ENCODE data around the gene ANKRD36C.
"Not testable (repeated sequence)": the region's sequence is repeated elsewhere in the genome, so short reads cannot be mapped to it uniquely, and the experiment has no call there.

The ANKRD36C gene

DNA sequence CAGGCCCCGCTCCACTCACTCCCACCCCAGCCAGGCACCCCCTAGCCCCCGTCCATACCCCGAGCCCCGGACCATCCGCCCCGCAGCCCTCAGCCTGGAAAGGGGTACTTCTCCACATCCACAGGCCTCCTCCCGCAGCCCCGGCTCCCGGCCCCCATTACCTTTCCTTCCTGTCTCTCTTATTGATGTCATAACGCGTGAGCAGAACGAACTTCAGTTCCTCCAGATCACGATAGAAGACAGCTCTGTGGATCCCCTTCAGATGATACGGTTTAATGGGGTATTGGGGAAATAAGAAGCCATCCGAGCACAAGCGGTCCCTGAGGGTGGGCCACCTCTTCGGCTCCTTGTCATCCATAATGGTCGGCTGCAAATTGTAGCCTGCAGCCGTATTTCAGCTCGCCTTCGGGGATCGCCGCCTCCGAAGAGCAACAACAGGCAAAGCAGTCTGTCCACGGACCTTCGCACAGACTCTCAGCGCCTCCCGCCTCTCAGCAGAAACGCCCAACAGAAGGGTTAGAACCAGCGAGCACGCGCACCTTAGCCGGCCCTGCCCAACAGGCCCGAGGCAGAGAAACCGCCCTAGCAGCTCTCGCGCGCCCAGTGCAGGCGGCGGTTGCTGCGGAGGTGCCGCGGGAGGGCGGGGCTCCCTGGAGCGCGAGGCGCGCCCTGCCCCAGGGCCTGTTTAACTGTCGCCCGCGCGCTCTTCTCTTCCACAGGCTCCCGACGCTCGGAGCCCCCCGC lies at the start of gene ANKRD36C:
Gene ANKRD36C, minus strand, starts transcription at position 474 of the 744 bp plus-strand sequence. Its CDS starts 116 bp downstream, at position 358.
- DNase-seq: peak; percentile 49

DNA sequence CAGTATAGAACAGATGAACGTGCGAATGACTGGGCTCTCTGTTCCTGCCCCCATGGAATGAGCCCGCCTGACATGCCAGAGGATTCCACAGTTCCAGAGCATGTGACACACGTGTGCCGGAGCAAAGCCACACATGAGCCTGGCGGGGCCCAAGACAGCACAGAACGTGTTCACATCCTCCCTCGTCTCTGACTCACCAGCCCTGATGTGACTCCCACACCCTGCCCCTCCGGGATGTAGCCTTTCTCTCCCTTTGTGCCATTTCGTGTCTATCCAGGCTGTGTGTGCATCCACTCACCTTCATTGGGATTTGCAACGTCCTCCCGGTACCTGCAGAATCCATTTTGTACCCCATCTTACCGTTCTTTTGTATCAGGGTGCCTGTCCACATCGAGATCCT lies 43.9 kb upstream of the ANKRD36C start:
- DNase-seq: not testable (repeated sequence)

DNA sequence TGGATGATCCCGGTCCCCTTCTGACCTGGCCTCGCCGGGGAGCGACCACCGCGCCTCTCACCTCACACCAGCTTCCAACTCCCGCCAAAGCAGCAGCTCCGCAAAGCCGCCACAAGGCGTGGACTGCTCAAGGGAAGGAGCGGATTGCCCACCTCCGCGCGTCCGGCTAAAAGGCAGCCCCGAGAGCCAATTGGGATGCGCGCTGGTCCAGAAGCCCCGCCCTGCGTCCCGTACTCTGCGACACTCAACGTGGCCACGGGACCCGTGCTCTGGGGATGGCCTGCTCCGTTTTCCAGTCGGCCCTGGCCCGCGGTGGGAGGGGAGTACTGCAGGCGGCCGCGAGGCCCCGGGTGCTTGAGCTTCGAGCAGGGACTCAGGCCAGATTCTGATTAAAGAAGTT lies 43.2 kb upstream of the ANKRD36C start, which contains the start of gene GPAT2:
Gene GPAT2, minus strand, starts transcription at position 125 of the 400 bp plus-strand sequence. CDS start 2,557 bp downstream, outside the sequence.
- DNase-seq: not testable (repeated sequence)

DNA sequence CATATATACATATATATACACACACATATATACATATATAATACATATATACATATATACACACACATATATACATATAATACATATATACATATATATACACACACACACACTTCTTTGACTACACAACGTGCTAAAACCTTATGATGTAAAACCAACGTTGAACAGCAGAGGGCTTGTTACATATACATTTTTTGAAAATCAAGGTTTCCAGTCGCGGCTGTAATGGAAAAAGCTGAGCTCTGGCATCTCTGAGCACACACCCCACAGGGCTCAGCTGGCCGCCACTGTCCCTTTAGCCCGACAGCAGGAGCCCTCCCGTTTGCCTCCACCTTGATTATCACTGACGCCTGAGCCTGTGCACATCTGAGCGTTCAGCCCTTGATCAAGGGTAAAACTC lies 42.4 kb upstream of the ANKRD36C start:
- DNase-seq: not testable (repeated sequence)

DNA sequence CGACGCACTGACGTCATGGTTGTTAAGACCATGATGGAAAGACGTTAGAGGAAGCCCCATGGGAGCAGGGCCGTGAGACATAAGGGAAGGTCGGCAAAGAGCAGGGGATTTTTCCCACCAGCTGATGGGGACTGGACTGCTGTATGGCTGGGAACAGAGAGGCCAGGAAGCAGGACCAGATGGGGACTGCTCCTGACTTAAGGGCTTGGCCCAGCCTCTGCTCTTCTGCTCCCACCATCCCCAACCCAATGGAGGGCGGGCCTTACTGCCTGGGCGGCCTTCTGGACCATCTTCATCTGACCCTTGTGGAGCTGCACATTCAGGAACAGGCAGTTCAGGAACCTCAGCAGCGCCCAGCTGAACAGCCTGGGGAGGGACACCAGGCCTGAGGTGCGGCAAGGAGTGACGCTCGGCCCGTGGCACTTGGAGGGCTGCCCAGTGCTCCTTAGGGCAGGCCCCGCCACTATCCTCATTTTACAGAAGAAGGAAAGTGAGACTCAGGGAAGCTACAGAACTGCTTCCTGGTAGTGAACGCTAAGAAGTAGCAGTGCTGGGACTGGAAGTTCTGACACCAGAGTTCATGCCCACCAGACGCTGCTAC lies 36.2 kb upstream of the ANKRD36C start:
- DNase-seq: not testable (repeated sequence)

DNA sequence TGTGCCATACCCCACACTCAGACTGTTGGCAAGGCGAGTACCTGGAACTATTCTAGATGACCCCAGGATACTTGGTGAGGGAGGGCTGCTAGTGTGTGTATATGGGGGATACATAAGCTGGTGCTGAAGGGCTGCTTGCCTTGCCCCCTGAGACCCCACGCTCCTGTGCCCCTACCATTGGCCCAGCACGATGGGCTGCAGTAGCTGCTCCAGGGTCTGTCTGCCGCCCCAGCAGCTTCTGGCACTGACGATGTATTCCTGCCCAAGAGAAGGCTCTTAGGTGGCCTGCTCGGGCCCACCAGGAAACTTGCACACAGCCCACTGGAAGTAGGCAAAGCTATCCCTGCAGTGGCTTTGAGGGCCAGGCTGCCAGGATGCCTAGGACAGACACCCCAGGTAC lies 34.1 kb upstream of the ANKRD36C start:
- DNase-seq: not testable (repeated sequence)

DNA sequence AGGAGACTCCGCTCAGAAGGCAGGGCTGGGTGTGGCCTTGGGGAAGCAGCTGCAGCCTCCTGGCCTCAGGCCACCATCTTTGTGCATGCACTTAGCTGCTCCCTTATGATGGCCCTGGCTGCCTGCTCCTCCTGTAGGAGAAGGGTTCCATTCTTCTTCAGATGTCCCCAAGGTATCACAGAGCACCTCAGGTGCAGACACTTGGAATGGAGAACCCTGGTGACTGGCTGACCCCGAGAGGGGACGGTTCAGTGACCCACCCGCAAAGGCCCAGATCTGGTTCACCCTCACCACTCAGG lies 33.5 kb upstream of the ANKRD36C start:
- no peak for DNase-seq

DNA sequence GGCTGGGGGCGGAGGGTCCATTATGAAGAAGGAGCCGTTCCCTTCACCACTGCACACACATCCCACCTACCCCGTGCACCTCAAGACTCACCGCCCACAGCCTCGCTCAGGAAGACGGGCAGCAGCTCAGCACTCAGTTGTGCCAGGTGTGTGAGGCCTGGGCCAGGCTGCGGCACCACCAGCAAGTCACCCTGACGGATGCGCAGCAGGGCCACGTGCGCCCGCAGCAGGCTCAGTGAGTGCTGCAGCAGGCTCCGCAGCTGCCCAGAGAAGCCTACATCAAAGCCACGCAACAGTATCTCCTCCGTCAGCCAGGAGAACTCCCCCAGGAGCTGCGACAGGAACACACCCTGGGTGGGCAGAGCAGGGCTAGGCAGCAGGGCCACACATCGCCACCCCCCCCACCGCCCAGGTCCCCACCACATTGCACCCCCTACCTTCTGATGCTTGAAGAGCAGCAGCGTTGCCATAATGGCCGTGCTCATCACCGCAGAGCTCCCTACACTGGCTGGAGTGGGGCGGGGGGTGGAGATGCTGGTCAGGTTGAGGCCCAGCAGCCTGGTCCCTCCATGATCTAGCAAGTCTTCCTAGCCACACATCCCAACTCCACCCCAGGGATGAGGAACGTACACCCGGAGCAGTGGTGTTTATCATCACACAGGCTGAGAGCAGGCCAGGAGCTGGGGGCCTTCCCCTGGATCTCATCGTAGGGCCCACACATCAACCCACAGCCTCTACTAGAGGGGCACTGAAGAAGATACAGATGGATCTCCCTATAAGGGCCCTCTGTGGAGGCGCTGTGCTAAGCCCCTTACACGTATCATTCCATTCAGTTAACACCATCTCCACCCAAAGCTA lies 32.9 kb upstream of the ANKRD36C start:
- no peak for DNase-seq

DNA sequence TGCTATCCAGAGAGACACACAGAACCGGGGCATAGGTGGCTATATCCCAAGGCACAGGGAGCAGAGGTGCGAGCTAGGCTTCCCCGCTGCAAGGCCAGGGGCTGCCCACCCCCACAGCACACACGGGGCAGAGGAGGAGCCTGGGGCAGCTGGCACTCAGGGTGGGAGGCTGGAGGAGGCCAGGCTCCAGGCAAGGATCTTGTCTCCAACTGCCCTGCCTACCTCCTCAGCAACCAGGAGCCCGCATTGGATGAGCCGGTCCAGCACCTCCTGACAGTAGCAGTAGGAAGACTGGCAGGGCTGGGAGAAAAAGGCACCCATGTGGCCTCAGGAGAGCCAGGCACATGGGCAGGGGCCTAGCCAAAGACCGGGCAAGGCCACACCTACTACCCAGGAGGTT lies 32.1 kb upstream of the ANKRD36C start:
- DNase-seq: not testable (repeated sequence)

DNA sequence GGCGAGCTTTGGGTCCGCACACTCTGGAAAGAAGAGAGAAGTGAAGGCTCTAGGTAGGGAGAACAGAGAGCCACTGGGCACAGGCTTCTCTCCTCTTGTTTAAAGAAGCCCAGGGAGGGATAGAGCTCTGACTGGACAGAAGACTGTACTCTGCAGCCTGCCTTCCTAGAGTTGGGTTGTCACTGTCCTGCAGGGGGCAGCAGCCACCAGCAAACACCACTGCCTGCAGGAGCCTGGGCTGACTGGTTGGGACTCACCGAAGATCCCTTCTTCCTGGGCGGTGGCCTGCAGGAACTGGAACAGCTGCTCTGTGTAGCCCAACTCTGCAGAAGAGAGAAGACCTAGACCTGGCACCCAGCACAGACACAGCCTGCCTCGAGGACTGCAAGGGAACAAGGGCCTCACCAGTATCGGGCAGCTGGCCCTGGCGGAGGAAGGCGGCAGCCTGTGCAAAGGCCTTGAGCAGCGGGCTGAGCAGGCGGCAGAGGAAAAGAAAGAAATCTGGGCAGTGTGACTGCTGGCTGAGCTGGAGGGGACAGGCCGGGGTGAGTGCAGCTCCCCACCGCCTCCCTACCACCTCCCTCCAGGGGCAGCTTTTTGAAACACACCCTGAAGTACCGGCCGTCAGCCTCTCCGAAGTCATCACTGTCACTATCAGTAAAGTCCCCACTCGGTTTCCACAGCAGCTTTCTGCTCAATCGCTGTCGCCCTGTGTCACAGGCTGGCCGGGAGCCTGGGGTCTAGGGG lies 31.2 kb upstream of the ANKRD36C start:
- peak; percentile 77 for DNase-seq

DNA sequence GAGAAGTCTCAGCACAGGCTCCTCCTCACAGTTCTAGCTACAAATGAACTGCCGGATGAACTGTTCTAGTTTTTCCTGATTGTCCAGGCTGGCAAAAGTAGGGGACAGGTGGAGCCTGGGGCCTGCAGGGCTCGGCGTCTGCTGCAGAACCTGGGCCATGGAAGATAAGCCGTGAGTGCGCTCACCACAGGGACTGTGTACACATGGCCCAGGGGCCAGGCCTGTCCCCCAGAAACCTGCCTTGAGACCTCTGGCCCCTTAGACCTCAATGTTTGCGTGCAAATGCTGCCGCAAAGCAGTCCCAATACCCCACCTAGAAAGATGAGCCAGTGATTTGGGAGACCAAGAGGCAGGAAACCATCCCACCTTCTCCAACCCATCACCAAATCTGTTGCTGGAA lies 30.5 kb upstream of the ANKRD36C start:
- DNase-seq: not testable (repeated sequence)

DNA sequence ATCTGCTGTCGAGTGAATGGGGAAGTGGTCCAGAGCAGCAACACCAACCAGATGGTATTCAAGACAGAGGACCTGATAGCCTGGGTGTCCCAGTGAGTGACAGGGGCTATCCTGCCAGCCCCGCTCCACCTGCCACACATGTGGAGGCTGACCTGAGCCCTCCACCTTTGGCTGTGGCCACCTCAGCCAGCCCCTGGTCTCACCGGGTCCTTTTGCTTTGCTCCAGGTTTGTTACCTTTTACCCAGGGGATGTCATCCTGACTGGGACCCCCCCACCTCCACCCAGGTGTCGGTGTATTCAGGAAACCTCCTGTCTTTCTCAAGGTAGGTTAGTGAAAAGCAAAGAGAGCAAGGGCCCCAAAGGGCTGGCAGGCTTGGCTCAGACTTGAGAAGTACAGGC lies 29.5 kb upstream of the ANKRD36C start:
- not testable (repeated sequence) for DNase-seq

DNA sequence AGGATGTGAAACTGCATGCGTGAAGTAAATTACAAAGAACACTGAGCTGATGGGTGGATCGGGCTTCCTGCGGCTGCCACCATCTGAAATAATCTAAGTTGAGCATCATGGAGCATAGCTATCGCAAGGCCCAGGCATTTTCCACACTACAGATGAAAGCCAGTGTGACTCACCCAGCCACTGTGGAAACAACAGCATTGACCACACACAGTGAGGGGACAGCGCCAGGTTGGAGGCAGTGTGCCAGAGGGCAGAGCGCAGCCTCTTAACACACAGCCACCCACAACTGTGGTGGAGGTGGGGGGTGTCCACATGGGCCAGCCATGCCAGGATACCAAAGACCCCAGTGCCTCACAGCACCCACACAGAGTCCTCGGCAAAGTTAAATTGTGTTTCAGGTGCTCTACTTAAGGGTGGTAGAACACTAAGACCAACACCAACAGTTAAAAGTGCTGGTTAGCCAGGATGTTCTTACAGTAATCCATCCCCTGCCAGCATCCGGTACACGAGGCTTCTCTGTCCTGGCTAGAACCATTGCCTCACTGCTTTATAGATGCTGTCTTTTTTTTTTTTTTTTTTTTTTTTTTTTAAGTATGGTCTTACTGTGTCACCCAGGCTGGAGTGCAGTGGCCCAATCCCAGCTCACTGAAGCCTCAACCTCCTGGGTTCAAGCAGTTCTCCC lies 28.4 kb upstream of the ANKRD36C start:
- DNase-seq: not testable (repeated sequence)

DNA sequence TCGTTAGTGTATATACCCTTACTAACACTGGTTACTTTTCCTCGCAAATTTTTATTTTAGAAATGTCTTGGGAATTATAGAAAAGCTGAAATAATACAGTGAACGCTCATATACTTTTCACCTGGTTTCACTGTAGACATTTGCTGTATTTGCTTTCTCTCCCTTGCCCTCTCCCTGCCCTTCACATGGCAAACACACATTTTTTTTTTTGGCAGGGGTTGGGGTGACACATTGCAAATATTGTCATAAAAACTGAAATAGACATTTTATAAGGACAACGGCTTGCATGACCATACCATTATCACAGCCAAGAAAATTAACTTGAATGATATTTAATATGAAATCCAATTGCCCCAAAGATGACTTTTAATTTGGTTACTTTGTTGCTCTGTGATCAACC lies 24.7 kb upstream of the ANKRD36C start:
- DNase-seq: not testable (repeated sequence)

DNA sequence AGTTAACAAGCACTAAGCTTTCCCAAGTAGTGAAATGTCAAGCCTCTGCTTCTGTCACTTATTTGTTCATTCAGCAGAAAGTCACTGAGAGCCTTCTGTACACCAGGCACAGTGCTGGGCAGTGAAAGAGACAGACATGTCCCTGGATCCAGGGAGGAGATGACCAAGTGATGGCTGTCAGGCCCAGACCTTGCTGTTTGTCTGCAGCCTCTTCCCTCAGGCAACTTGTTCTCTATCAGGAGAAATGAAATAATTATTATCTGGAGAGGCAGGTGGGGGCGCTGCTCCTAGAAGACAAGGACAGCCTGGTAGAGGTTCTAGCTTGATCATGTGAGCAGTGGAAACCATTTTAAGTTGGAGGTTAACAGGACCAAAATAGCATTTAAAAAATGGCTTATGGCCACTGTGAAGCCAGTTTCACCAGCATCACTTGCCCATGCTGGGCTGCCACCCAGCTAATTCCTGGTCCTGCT lies 21.2 kb upstream of the ANKRD36C start:
- not testable (repeated sequence) for DNase-seq

DNA sequence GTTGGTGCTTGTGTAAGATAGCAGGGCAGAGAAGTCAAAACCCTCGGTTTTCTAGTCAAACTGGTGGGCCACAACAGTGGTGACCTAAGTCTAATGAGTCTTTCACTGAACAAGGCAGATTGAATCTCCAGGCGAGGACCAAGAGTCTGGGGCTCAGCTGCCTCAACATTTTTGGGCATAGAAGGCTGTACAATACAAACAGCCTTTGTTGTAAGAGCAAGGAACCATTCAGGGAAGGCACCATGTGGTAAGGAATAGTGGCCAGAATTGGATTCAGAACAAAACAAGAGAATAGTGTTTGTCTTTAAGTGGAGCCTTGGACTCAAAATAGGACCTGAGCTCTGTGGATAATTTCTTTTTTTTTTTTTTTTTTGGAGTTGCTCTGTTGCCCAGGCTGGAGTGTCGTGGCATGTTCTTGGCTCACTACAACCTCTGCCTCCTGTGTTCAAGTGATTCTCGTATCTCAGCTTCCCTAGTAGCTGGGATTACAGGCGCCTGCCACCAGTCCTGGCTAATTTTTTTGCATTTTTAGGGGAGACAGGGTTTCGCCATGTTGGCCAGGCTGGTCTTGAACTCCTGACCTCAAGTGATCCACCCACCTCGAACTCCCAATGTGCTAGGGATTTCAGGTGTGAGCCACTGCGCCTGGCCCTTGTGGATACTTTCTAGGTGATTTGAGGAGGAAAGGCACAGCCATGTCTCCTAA lies 20.6 kb upstream of the ANKRD36C start:
- DNase-seq: not testable (repeated sequence)

DNA sequence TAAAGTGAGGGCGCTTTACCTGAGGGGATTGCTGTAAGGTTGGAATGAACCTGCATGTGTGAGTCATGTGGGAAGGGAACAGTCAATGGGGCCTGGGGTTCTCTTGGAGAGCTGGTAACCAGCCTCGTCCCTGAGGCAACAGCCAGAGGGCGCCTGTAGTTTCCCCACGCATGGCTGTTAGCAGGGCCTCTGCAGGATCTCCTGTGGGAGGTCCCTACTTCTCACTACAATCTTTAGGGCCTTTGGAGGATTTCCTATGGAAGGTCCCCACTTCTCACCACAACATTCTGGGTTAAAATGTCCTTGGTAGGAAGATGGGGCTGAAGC lies 19.5 kb upstream of the ANKRD36C start:
- DNase-seq: peak; percentile 33

DNA sequence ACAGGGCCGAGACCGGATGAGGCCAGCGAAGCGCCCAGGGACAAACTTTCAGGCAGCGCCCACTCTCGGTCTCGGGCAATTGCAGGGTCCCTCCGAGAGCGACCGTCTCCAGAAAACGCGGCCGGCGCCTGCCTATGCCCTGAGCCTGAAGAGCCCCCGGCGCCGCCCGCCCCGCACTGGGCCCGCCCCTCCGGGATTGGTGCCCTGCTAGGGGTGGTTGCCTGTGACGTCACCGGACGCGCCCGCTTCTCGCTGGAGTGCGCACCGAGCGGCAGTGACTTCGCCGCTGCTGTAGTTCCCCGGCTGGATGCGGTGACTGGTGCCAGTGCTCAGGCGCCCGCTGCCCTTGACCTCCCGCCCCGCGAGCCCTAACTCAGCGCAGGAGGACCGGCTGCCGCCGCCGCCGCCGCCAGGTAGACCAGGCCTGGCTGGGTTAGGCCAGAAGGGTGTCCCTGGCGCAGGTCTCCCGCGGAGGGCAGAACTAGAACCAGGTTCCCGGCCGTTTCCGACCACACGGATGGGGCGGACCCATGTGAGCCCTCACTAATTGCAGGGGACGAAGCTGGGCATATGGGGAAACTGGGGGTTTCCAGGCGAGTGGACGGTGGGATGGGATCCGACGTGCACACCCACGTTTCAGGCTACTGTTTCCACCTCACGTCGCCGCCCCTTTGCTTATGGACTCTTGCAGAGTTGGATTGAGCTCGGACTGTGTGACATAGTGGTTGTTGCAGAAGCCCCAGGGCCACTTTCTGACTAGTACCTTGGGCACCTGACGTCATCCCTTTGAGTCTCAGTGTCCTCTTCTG lies 18.9 kb upstream of the ANKRD36C start:
- DNase-seq: peak; percentile 95

DNA sequence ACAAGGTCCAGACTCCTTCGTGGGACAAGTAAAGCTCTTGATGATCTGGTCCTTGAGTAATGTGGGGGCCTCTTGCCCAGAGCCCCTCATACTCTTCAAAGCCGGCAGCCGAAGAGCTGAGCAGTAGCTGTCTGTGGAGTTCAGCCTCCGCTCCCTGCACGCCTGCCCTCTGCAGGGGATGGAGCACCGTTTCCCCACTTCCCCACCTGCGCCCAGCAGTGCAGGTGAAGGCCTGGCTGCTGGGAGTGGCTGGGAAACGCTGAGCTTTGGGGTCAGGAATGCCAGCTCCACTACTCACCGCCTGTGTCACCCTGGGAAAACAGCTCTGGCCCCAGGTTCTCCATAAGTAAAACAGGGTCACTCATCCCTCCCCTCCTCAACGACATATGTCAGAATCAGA lies 18.2 kb upstream of the ANKRD36C start:
- DNase-seq: not testable (repeated sequence)

DNA sequence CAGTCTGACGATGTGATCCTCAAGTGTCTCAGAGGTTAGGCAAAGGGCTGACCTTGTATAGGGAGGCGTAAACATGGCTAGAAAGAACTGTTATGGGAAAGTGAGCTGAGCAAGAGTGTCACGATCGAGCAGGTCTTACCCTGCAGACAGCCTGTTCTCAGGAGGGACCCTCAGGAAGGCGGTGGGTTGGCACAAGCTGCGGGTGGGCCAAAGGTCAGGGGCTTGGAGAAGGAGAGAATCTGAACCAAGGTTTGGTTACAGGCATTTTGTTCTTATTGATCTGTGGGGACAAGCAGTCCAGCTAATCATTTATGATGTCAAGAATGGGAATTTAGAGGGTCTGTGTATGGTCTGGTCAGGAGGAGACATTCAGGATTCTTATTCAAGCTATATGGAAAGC lies 16.4 kb upstream of the ANKRD36C start:
- DNase-seq: not testable (repeated sequence)

DNA sequence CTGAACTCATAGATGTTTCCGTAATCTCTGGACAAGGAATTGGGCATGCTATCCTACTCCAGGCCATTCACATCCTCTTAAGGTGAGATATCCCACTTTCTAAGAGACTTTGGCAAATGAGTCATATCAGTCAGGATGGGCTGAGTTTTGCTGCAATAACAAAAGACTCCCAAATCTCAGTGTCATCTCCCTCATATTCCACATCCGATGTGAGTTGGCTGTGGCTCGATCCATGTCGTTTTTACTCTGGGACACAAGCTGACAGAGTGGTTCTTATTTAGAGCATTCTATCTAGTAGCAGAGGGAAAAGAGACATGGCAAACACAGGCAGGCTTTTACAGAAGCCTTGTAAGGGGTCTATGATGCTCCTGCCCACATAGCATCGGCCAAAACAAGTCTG lies 14.6 kb upstream of the ANKRD36C start:
- DNase-seq: not testable (repeated sequence)
